CD14-positive monocyte (primary cell): Measurements from ENCODE around the gene MS4A4E. TPM values are rescaled to one million over a fixed set of nuclear protein-coding genes. Genes with fewer than 3 reads are reported as not detected.

Source experiments
- DNase-seq, 3 donors: peaks; one replicate each; pipeline ENCODE4 v3.0.0-alpha.2; 2011 to 2022
- H2AFZ ChIP-seq: 2 replicates; pipeline ENCODE4 v1.6.0; 2012; ENCODE audit warnings: mild to moderate bottlenecking, low read depth, low read length, inconsistent platforms; ENCODE audit not compliant: insufficient read depth, poor library complexity, severe bottlenecking
- H3K27ac ChIP-seq, 2 donors: 1 replicate in 1 of 2; 2 replicates in 1 of 2; pipeline ENCODE4 v1.5.1; 2012 to 2013; ENCODE audit warnings: low read length in 2 of 2, control low read depth in 1 of 2, inconsistent platforms in 1 of 2, low read depth in 1 of 2, mild to moderate bottlenecking in 1 of 2
- H3K27me3 ChIP-seq, 2 donors: one replicate each; pipeline versions ENCODE4 v1.6.0 to v1.6.1; 2011 to 2013; ENCODE audit warnings: low read length in 2 of 2; ENCODE audit not compliant: control insufficient read depth in 2 of 2, insufficient read depth in 2 of 2
- H3K36me3 ChIP-seq, 2 donors: replicated peaks in 1 of 2; 1 replicate in 1 of 2; 2 replicates in 1 of 2; pipeline versions ENCODE4 v1.5.1 to v1.6.1; 2012 to 2013; ENCODE audit warnings: low read length in 2 of 2, control low read depth in 1 of 2, inconsistent platforms in 1 of 2, mild to moderate bottlenecking in 1 of 2; ENCODE audit not compliant: insufficient read depth in 2 of 2, control insufficient read depth in 1 of 2
- H3K4me1 ChIP-seq, 2 donors: 1 replicate in 1 of 2; 2 replicates in 1 of 2; pipeline versions ENCODE4 v1.5.1 to v1.6.1; 2012 to 2013; ENCODE audit warnings: low read length in 2 of 2, control low read depth in 1 of 2, inconsistent platforms in 1 of 2, mild to moderate bottlenecking in 1 of 2, moderate library complexity in 1 of 2; ENCODE audit not compliant: insufficient read depth in 2 of 2, control insufficient read depth in 1 of 2
- H3K4me2 ChIP-seq: replicated peaks from 2 replicates; pipeline ENCODE3; 2012; ENCODE audit warnings: low read length, moderate library complexity, mild to moderate bottlenecking; ENCODE audit not compliant: poor library complexity, severe bottlenecking; ENCODE audit errors: extremely low read depth
- H3K4me3 ChIP-seq, 3 experiments: fragments of 200-600 bp in 1 of 3; sonication (generic) in 1 of 3; replicated peaks in 1 of 3; 1 replicate in 2 of 3; 2 replicates in 1 of 3; pipeline ENCODE4 v1.5.1; 2011 to 2013; ENCODE audit warnings: low read length in 3 of 3, mild to moderate bottlenecking in 3 of 3, control low read depth in 2 of 3, low read depth in 2 of 3, inconsistent platforms in 1 of 3, moderate library complexity in 1 of 3
- H3K79me2 ChIP-seq: 2 replicates; pipeline ENCODE4 v1.6.0; 2012; ENCODE audit warnings: mild to moderate bottlenecking, control low read depth, inconsistent platforms, low read length, moderate library complexity; ENCODE audit not compliant: insufficient read depth
- H3K9ac ChIP-seq: 2 replicates; pipeline ENCODE4 v1.6.0; 2017; ENCODE audit warnings: low read length, mild to moderate bottlenecking; ENCODE audit not compliant: insufficient read depth, poor library complexity, severe bottlenecking
- H3K9me3 ChIP-seq, 2 donors: replicated peaks in 1 of 2; 1 replicate in 1 of 2; 2 replicates in 1 of 2; pipeline versions ENCODE4 v1.5.1 to v1.6.1; 2012 to 2013; ENCODE audit warnings: low read length in 2 of 2, control low read depth in 1 of 2; ENCODE audit not compliant: control insufficient read depth in 1 of 2, insufficient read depth in 1 of 2
- H4K20me1 ChIP-seq: 2 replicates; pipeline ENCODE4 v1.6.0; 2012; ENCODE audit warnings: mild to moderate bottlenecking, low read length, control low read depth, moderate library complexity; ENCODE audit not compliant: insufficient read depth
- H3K27ac Mint-ChIP-seq, 7 donors: one replicate each; pipeline ENCODE4 v1.8.0; 2020; ENCODE audit warnings: mild to moderate bottlenecking in 7 of 7, mixed read lengths in 7 of 7, moderate library complexity in 6 of 7, inconsistent platforms in 2 of 7
- H3K27me3 Mint-ChIP-seq, 3 donors: one replicate each; pipeline ENCODE4 v1.8.0; 2021 to 2022; ENCODE audit warnings: low read depth in 3 of 3, mild to moderate bottlenecking in 3 of 3, mixed read lengths in 3 of 3, moderate library complexity in 3 of 3, inconsistent platforms in 1 of 3
- H3K36me3 Mint-ChIP-seq, 2 donors: one replicate each; pipeline ENCODE4 v1.8.0; 2020; ENCODE audit warnings: mixed read lengths in 2 of 2, inconsistent platforms in 1 of 2, mild to moderate bottlenecking in 1 of 2
- H3K4me1 Mint-ChIP-seq: one replicate; pipeline ENCODE4 v1.8.0; 2020; ENCODE audit warnings: mild to moderate bottlenecking, mixed read lengths
- H3K4me3 Mint-ChIP-seq, 2 donors: one replicate each; pipeline ENCODE4 v1.8.0; 2020; ENCODE audit warnings: mild to moderate bottlenecking in 2 of 2, mixed read lengths in 2 of 2, moderate library complexity in 1 of 2
- H3K9me3 Mint-ChIP-seq, 7 donors: one replicate each; pipeline ENCODE4 v1.8.0; 2020 to 2022; ENCODE audit warnings: mixed read lengths in 7 of 7, mild to moderate bottlenecking in 6 of 7, moderate library complexity in 6 of 7, inconsistent platforms in 2 of 7
- CTCF ChIP-seq: fragments of 200-600 bp; IDR thresholded peaks from one replicate; pipeline ENCODE4 v1.8.0; 2022; ENCODE audit warnings: antibody characterized with exemption, mild to moderate bottlenecking
- WGBS: methylation state at CpG from one replicate; pipeline ENCODE4 v1.1.5; 2013; ENCODE audit warnings: missing lambda C conversion rate; ENCODE audit not compliant: insufficient coverage; 5-methylcytosine and 5-hydroxymethylcytosine counted together
- intact Hi-C, 2 donors: fragments of 100-400 bp; cut with micrococcal nuclease; formaldehyde crosslinking; loops; one replicate each; pipeline versions ENCODE4 v1.15.0 to v1.15.1; 2023
- polyA plus RNA-seq, 3 donors: library from polyadenylated mRNA; depleted of rRNA in 1 of 3; unstranded in 2 of 3; stranded (reverse) in 1 of 3; fragments of 300-500 nt in 2 of 3; fragments of >200 nt in 1 of 3; fragmentation: Illumina TruSeq in 2 of 3; gene quantifications; 1 replicate in 2 of 3; 2 replicates in 1 of 3; pipeline ENCODE4 v1.2.3, GENCODE V29; 2012 to 2021

Gene MS4A4E
- polyA plus RNA-seq, 3 donors: 1.00 to 10.2 (median 1.1) TPM

DNA sequence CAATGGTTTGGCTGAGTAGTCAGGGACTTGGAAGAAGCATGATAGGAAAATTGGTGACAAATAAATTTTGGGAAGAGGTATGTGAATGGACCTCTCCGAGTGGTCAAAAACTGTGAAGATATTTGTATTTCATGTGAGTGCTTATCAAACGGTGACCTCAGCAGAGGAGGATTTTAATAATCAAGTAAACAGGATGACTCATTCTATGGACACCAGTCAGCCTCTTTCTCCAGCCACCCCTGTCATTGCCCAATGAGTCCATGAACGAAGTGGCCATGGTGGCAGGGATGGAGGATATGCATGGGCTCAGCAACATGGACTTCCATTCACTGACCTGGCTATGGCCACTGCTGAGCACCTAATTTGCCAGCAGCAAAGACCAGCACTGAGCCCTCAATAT, 21.2 kb downstream of the MS4A4E start:
- H3K4me1 Mint-ChIP-seq: peaks cover 20% of the 10 kb centered on the region
- Histone ChIP-seq H3K4me1 (peaks cover 0 to 16% of the 10 kb centered on the region in 2 donors), H2AFZ (no peak overlapping the region), H3K4me3 (no peak overlapping the region), H3K9ac (no peak overlapping the region), H3K36me3 (peaks cover 12 to 43% of the 10 kb centered on the region in 2 donors), H3K27me3 (no peaks in the 10 kb centered on the region), H3K9me3 (no peaks in the 10 kb centered on the region), H3K79me2 (peaks cover 31% of the 10 kb centered on the region), H3K27ac (peak overlapping the region in 1 of 2 donors; percentile 14), H3K4me2 (no peak overlapping the region), H4K20me1 (no peaks in the 10 kb centered on the region)
- TF ChIP-seq CTCF: no peak
- intact Hi-C loops: no loop called here
- 33% methylated on average over 1 of the region's 3 CpGs for WGBS
- DNase-seq: peak; percentile 6 to 28 (median 10)
- H3K4me3 Mint-ChIP-seq: no peak overlapping the region
- peak overlapping the region in 3 of 7 donors; percentile 12 to 43 (median 30) for H3K27ac Mint-ChIP-seq
- H3K36me3 Mint-ChIP-seq: peaks cover 42 to 61% of the 10 kb centered on the region in 2 donors
- peaks cover 0 to 4% (median 0%) of the 10 kb centered on the region in 7 donors for H3K9me3 Mint-ChIP-seq
- peaks cover 0 to 3% (median 0%) of the 10 kb centered on the region in 3 donors for H3K27me3 Mint-ChIP-seq

GRCh38 chr11:60221181-60221580, 21.8 kb downstream of the MS4A4E start:
- H3K27ac Mint-ChIP-seq: peak overlapping the region in 3 of 7 donors; percentile 12 to 43 (median 15)
- no peak overlapping the region for H3K4me3 Mint-ChIP-seq
- WGBS: 84% methylated on average over 2 of the region's 3 CpGs
- Histone ChIP-seq H3K27ac (peak overlapping the region in 1 of 2 donors; percentile 14), H4K20me1 (no peaks in the 10 kb centered on the region), H3K9ac (no peak overlapping the region), H3K4me3 (no peak overlapping the region), H2AFZ (no peak overlapping the region), H3K9me3 (no peaks in the 10 kb centered on the region), H3K79me2 (peaks cover 26% of the 10 kb centered on the region), H3K4me2 (no peak overlapping the region), H3K27me3 (no peaks in the 10 kb centered on the region), H3K36me3 (peaks cover 12 to 44% of the 10 kb centered on the region in 2 donors), H3K4me1 (peaks cover 0 to 16% of the 10 kb centered on the region in 2 donors)
- intact Hi-C loops: no loop called here
- TF ChIP-seq CTCF: no peak
- DNase-seq: peak in 2 of 3 donors; percentile 14 to 15
- H3K27me3 Mint-ChIP-seq: peaks cover 0 to 3% (median 0%) of the 10 kb centered on the region in 3 donors
- H3K9me3 Mint-ChIP-seq: peaks cover 0 to 4% (median 0%) of the 10 kb centered on the region in 7 donors
- peaks cover 45 to 66% of the 10 kb centered on the region in 2 donors for H3K36me3 Mint-ChIP-seq
- peaks cover 18% of the 10 kb centered on the region for H3K4me1 Mint-ChIP-seq
